Measurements from ENCODE around the gene MS4A6E.

GRCh38 chr11:60347084-60347797, 20.2 kb downstream of the MS4A6E start:
- TF ChIP-seq POLR2AphosphoS5 (IDR thresholded peaks at IDR 0.05) (no peak), CTCF (IDR thresholded peaks at IDR 0.05) (no peak)
